Stimulated activated CD8-positive, alpha-beta memory T cell treated with anti-CD3 and anti-CD28 coated beads, Interleukin-12 subunit alpha, Interleukin-12 subunit beta, amount 100 ng/mL, for 24 hours (primary cell): ENCODE measurements around the gene MYBPC1.
"Not testable (repeated sequence)": the region's sequence is repeated elsewhere in the genome, so short reads cannot be mapped to it uniquely, and the experiment has no call there.

Experiments
- DNase-seq: peaks from one replicate; pipeline ENCODE4 v3.0.0-alpha.2; 2020; ENCODE audit errors: extremely low read depth

The MYBPC1 gene

DNA sequence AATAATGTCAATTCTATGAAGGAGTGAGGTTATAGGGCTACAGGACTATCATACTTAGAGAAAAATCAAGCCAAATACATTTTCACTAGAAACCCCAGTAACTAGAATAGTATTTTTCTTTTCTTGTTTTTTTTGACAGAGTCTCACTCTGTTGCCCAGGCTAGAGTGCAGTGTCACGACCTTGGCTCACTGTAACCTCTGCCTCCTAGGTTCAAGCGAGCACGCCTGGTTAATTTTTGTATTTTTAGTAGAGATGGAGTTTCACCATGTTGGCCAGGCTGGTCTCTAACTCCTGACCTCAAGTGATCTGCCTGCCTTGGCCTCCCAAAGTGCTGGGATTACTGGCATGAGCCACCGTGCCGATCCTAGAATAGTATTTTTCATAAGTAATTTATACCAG, 139.7 kb downstream of the MYBPC1 start:
- DNase-seq: not testable (repeated sequence)
